ENCODE data around the gene ZC3H4.
A peak's percentile ranks its signal among the peaks of the same experiment; 100 is the strongest.

Gene ZC3H4

GRCh38 chr19:47133021-47133471 is 19.5 kb upstream of the ZC3H4 start:
- no peak for DNase-seq (ENCODE audit: low read depth in 2 of 2)

- DNase-seq (ENCODE audit: low read depth in 2 of 2), result no peak
Observed at GRCh38 chr19:47132194-47132852, 18.7 kb upstream of the ZC3H4 start.

GRCh38 chr19:47130589-47131227 is 17.1 kb upstream of the ZC3H4 start, which contains the start of gene SAE1:
TSS of gene SAE1 (plus strand) at chr19:47130835. CDS start at chr19:47130931, 96 bp downstream.
- DNase-seq (ENCODE audit: low read depth in 2 of 2), result peak; percentile 80 to 87

- DNase-seq (ENCODE audit: low read depth in 2 of 2), result no peak
Observed at GRCh38 chr19:47130120-47130588, 16.6 kb upstream of the ZC3H4 start.

- DNase-seq (ENCODE audit: low read depth in 2 of 2), result no peak
Observed at GRCh38 chr19:47129579-47129978, 16.0 kb upstream of the ZC3H4 start.

GRCh38 chr19:47125669-47125938 is 12.0 kb upstream of the ZC3H4 start:
- DNase-seq (ENCODE audit: low read depth in 2 of 2), result no peak

GRCh38 chr19:47124937-47125668 is 11.5 kb upstream of the ZC3H4 start:
- DNase-seq (ENCODE audit: low read depth in 2 of 2), result no peak

GRCh38 chr19:47123406-47123805 is 9.8 kb upstream of the ZC3H4 start:
- DNase-seq (ENCODE audit: low read depth in 2 of 2), result no peak

GRCh38 chr19:47122359-47123335 is 9.1 kb upstream of the ZC3H4 start:
- no peak for DNase-seq (ENCODE audit: low read depth in 2 of 2)

GRCh38 chr19:47120470-47121067 is 7.0 kb upstream of the ZC3H4 start:
- no peak for DNase-seq (ENCODE audit: low read depth in 2 of 2)

- no peak for DNase-seq (ENCODE audit: low read depth in 2 of 2)
Observed at GRCh38 chr19:47113850-47114651, 475 bp upstream of the ZC3H4 start.

GRCh38 chr19:47112166-47112996 is 1.2 kb downstream of the ZC3H4 start:
- peak; percentile 82 to 87 for DNase-seq (ENCODE audit: low read depth in 2 of 2)

GRCh38 chr19:47111682-47112165 is 1.9 kb downstream of the ZC3H4 start:
- no peak for DNase-seq (ENCODE audit: low read depth in 2 of 2)

GRCh38 chr19:47111006-47111621 is 2.5 kb downstream of the ZC3H4 start:
- DNase-seq (ENCODE audit: low read depth in 2 of 2), result peak in 1 of 2 donors; percentile 41

- peak; percentile 42 to 49 for DNase-seq (ENCODE audit: low read depth in 2 of 2)
Observed at GRCh38 chr19:47110521-47111005, 3.0 kb downstream of the ZC3H4 start.

GRCh38 chr19:47109541-47110375 is 3.8 kb downstream of the ZC3H4 start:
- DNase-seq (ENCODE audit: low read depth in 2 of 2), result peak in 1 of 2 donors; percentile 27

- DNase-seq (ENCODE audit: low read depth in 2 of 2), result no peak
Observed at GRCh38 chr19:47109177-47109540, 4.4 kb downstream of the ZC3H4 start.

Measured in stimulated activated CD4-positive, alpha-beta T cell treated with anti-CD3 and anti-CD28 coated beads, Interleukin-1b, Interleukin-23, amount 100 ng/mL, for 4 hours (primary cell).